GM19463 (cell line): ENCODE measurements around the gene CLIC5.

ENCODE experiments used
- ATAC-seq: cut with Tn5 transposase; IDR thresholded peaks from one replicate; pipeline ENCODE4 v1.9.1; 2021; ENCODE audit warnings: mild to moderate bottlenecking, moderate library complexity; ENCODE audit not compliant: unreplicated experiment

The CLIC5 gene

DNA sequence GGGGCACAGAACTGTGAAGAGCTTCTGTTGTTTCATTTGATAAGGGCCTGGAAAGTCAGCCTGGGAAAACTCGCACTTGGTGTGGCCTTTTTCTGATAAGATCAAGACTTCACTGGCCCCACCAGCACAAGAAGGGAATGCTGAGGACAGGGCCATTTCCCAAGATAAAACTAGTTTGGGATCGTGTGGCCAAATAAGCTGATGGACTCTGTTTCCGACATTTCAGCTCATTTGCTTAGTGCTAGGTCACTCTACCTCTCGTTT is 116.0 kb downstream of the CLIC5 start:
- no peak for ATAC-seq

DNA sequence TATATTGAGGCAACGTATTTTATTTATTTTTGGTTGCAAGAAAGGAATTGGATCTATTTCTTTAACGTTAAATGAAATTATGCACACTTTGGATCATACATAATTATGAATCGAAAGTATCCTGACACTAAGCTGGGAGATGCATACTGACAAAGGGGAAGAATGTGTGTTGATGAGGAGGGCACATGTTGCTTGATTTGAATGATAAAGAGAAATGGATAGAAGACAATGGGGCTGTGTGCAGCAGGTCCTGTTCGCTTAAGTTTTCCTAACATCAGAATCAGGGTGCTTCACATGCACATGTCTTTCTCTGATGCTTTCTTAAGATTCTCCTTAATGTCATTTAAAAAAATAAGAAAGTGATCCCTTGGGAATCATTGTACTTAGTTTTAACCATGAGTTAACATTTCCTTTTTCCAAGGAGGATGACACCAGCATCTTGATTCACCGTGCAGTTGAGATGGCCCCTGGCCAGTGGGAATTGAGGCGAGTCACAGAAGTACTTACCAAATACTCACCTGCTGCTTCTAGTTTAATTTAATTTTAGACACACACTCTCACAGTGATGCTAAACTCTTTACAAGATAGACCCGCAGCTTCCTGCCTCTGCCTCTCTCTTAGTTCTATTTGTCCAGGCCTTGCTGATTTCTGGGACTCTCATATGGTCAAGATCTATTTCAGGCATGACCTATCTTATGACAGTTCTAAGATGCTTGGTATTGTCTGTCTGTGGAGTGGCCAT is 116.5 kb downstream of the CLIC5 start:
- ATAC-seq: no peak

DNA sequence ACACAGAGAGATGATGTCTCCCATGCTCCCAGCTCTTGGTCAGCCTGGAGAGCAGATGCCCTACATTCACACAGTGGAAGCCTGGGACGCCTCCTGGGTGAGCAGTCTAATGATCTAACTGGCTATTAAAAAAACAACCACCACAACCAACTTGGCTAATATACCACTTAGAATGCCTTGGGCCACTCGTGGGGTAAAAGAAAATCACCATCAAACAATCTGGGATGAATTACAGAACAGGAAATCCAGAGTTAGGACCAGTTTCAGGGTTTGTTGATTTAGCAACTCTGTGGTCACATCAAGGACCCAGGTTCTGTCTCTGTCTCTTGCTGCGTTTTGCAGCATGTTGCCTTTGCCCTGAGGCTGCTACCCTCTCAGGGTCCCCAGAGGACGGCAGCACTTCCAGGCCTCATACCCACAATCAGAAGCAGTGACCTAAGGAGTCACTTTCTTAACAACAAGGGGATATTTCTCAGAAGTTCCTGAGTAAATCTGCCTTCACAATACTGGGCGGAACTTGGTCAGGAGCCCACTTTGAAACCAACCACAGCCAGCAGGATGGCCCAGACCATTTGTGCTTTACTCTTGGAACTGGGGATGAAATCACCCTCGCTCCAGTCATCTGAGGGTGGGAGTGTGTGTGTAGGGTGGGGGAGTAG is 118.7 kb downstream of the CLIC5 start:
- no peak for ATAC-seq

- ATAC-seq: no peak
Observed at GRCh38 chr6:45895569-45895968, 120.1 kb downstream of the CLIC5 start.

- no peak for ATAC-seq
Observed at GRCh38 chr6:45892696-45893245, 122.9 kb downstream of the CLIC5 start.

- no peak for ATAC-seq
Observed at GRCh38 chr6:45892196-45892595, 123.5 kb downstream of the CLIC5 start.

DNA sequence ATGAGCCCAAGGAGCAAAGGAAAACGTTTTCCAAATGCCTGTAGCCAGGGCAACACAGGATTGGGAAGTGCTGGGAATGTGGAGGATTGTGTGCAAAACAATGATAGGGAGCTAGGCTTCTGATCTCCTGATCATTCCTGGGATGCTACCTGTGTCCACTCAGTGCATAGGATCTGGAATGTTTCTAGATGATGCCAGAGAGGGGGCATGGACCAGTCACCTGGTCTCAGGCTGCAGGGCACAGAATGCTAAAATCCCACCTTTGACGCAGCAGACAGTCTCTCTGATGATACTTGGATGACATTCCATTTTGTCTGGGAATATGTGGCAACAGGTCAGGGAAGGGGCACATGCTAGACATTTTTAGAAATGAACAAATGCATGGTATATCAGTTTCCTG is 128.9 kb downstream of the CLIC5 start:
- ATAC-seq: no peak

DNA sequence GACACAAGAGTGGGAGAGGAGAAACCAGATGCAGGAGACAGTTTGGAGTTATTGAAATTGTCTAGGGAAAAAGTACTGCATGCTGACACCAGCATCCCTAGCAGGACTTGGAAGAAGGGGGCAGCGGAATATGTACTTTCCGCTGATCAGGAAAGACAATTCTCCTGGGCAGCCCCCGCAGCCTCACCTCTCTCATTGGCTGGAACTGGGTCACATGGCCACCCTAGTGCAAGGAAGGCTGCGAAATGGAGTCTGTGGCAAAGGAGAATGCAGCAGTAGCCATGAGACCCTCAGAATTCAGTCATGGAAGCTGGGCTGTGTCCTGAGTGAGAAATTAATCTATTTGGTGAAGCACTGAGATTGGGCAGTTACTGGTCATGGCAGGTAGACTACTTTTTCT is 131.3 kb downstream of the CLIC5 start:
- ATAC-seq: no peak

GRCh38 chr6:45882671-45883070 is 133.0 kb downstream of the CLIC5 start:
- no peak for ATAC-seq

DNA sequence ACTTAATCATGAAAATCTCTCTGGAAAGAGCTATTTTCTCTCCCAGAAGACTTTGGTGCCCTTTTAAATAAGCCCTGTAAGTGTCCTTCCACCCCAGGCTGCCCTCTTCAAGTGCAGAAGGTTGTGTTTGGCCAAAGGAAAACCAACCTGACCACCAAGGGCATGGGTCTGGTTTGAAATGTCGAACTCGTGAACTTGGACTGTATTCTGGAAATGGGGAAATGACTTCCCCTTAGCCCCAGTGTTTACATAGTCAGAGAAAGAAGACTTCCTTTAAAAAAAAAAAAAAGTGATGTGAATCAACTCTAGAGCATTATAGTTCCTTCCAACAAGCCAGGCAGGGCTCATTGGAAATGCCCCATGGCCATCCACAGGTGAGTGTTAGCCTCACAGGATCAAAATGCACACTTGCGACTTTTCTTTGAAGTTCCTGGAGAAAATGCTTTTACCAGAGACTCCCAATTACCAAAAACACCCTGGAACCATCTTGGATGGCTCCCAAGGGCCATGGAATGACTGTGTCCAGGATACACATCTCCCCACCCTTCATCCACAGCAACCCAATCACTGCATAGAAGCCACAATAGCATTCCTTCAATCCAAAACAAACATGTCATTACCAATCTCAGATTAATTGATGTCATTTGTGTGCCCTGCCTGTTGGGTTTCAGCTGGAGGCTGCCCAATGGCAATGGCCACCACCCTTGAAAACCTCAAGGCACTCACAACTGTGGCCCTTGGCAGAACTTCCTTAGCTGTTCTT is 133.8 kb downstream of the CLIC5 start:
- no peak for ATAC-seq

DNA sequence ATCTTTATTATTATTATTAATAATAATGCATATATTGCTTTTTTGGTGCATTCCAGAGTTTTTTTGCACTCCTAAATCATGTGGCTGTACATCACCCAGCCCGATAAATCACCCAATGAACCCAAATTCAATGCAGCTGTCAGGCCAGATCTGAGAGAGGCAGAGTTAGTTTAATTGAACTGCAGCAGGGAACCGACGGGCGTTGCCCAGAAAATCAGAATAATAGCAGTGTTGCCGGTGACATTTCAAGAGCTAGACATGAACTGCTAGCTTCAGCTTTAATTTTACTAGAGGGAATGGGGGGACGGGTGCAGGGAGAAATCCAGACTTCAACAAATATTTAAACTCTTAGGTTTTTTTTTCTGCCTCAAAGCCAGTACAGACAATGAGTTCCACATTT is 135.0 kb downstream of the CLIC5 start:
- no peak for ATAC-seq

DNA sequence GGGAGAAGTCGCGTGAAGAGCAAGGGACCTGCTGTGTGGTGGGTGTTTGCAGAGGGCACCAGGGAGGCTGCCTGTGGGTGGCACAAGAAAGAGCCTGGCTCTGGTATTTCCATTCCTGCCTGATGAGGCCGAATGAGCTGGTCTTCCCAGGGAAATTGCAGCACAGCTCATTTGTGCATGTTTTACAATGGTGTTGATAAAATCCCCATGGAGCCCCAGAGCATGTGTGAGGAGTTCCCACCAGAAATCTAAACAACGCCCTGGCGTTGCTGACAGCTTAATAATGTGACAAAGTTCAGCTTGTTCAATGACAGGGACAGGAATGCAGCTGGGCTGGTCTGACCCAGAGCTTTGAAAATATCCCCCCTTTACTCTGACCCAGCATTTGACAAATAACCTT is 135.5 kb downstream of the CLIC5 start:
- no peak for ATAC-seq

DNA sequence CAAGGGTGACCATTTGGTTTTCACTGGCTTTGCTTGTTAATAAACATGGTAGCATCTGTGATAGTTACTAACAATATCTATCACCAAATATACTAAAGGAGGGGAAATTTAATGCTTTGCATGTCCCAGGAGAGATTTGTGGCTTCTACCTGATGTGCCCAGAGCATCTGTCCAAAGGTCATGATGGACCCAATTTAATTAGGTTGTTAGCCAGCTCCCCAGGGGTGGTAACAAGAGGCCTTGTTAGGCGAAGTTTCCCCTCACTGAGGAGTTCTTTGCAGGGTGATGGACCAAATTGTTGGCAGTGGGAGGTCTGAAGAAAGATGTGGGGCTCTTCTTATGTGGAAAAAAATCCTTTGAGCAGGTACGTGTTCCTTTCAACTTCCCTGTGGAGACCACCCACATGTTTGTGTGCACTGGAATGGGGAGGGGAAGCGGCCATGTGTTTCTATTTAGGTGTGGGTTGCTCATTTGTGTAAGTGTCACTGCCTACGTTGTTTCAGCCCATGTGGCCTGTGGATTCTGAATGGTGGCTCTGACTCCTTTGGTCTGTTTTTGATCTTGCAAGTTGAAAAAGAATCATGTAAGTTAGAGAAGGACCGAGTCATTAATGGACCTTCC is 137.6 kb downstream of the CLIC5 start:
- no peak for ATAC-seq

- ATAC-seq: no peak
Observed at GRCh38 chr6:45872827-45873365, 142.8 kb downstream of the CLIC5 start.

DNA sequence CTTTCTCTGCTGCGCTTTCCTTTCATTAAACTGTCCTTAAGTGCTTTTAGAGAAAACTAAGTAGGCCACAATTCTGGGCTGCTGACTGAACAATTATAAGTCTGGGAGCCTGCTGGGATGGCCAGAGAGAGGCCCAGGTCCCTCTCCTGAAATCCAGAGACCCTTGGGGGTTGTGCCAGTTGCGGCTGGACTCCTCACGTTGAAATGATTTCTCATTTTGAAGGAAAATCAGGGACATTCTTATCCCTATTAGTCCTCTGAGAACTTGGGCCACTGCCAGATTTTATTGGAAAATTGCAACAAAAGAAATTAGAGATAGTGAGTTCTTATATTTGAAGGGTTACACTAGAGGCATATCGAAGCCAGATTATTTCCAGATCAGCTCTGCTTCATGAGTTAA is 145.1 kb downstream of the CLIC5 start:
- no peak for ATAC-seq

GRCh38 chr6:45864651-45865050 is 151.0 kb downstream of the CLIC5 start:
- no peak for ATAC-seq

- ATAC-seq: no peak
Observed at GRCh38 chr6:45858691-45859090, 157.0 kb downstream of the CLIC5 start.

DNA sequence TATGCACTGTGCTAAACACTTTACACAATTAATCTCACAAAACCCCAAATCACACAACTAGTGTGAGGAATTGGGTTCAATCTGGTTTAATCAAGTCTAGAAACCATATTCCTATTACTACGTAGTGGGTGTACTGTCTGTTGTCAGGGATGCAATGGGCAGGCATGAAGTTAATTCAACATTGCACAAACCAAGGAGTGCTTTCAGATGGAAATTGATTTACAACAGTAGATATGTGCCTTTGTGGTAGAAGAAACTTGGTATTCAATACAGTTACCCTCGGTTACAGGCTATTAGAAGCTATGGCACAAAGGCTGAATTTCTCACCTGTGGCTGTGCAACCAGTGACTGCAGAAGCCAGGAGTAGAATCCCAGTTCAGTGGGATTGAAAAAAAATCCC is 157.8 kb downstream of the CLIC5 start:
- ATAC-seq: no peak

DNA sequence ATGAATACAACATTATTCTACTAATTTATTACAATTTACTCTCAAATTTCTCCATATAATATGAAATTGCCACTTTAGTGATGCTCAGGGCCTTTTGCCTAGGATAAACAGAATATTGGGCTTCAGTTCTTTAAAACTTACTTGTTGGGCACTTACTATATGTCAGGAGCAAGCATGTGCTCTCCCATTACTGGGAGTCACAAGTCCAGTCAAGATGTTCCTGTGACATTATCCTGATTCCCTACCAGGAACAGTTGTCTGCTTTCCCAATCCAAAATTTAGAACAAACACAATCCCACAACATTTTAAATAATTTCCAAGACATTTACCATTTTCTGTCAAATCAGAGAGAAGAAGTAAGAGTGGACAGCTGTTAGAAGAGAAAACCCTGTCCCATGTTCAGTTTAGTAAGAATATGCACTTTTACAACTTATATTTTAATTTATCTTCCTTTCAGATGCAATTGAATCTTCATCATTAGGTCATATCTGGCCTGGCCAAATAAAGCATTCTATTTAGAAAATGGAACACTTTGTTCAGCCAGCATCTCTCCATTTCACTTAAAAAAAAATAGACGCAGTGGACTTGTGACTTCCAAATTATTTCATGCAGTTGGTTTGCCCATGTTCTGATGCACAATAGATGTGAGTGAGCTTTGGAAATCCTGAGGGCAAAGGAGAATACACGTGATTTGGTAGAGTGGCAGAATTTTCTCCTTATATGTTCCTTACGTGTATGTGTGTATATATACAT is 159.8 kb downstream of the CLIC5 start:
- ATAC-seq: no peak

DNA sequence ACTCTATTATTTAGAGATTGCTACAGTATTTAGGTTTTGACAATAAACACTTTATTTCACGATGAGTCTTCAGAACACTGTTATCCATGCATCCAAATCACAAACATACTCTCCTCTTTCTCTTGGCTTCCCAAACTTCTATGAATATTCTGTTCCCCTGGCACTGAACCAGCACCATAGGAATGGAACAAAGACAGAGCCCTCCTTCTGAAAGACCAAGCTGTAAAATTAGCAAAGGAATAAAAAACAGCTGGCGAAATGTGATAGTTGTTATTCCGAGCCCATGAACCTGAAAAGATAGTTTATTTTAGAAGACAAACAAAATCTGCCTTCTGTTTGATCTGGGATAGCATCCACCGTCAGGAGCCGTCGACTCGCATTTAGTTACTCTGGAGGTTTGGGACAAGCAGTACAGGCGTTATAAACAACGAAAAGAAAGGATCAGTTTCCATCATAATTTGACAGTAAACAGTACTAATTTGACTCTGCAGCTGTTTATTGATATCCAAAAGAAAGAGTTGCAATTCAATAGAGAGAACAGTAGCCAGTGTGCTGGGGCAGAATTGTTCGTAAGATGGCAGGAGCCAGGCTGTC is 161.4 kb downstream of the CLIC5 start:
- ATAC-seq: no peak
